ENCODE measurements around the gene MMP12.
"Not testable (repeated sequence)": the region's sequence is repeated elsewhere in the genome, so short reads cannot be mapped to it uniquely, and the experiment has no call there.

MMP12 gene

GRCh38 chr11:102874852-102875251 lies at the start of gene MMP12:
TSS of gene MMP12 (minus strand) at chr11:102874982. CDS start at chr11:102874937, 45 bp downstream.
- no peak for DNase-seq (ENCODE audit: low spot score)

GRCh38 chr11:102921587-102922220 lies 46.9 kb upstream of the MMP12 start:
- DNase-seq (ENCODE audit: low spot score), result no peak

DNA sequence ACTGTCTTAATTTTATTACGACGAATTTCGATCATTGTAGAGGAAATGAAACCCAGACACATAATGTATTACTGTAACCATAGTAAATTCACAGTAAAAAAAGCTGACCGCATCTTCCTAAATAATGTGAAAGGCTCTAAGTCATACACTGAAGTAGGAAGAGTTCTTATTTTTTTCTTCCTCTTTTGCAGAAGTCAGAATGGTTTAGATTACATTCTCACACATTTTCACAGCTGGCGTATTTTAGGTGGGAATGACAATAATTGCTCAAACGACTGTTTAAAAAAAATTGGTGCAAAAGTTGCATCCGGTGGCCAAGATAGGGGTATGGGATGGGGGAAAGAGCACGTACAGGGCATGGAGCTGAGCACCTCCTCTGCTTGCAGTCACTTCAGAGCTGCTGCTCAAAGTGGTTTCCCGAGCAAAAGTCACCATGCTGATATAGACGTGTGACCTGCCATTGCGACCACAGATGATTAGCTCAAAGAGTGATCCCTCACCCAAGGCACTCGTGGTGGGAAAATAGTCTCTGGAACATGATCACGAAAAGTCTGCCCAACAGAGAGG lies 45.4 kb upstream of the MMP12 start:
- no peak for DNase-seq (ENCODE audit: low spot score)

GRCh38 chr11:102915044-102915375 lies 40.2 kb upstream of the MMP12 start:
- no peak for DNase-seq (ENCODE audit: low spot score)

DNA sequence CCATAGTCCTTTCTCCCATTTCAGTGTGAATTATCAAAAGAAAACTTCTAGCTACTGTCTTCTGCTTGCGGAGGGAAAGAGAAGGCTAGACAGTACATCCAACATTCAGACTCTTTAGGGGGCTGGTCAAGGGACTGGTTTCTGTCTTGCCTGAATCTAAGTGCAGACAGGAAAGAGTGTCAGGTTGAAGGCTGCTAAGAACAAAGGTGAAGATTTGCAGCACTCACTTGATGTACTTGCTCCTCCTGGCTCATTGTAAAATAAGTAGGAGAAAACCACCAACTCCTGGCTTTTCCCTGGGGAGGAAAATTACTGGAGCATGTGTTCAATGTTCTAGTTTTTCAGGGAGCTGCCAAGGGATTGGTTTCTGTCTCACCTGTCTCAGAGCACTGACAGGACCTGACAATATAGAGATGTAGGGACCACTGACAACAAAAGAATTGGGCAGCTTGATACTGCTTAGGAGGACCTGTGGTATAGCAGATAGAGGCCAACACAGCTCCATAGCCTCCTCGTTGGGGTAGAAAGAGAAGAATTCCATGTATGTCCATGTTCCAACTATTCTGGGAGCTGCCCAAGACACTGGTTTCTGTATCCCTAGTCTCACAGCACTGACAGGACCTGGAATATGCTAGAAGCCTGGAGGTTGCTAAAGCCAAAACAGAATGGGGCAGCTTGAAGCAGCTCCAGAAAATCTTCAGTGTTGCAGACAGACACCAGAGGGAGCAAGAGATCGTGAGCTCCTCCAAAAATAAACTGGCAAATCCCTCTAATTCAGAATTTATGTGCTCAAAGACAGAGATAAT lies 39.7 kb upstream of the MMP12 start:
- peak; percentile 73 for DNase-seq (ENCODE audit: low spot score)

- DNase-seq (ENCODE audit: low spot score), result no peak
Observed at GRCh38 chr11:102912482-102912830, 37.7 kb upstream of the MMP12 start.

GRCh38 chr11:102911758-102912481 lies 37.1 kb upstream of the MMP12 start:
- DNase-seq (ENCODE audit: low spot score), result no peak

DNA sequence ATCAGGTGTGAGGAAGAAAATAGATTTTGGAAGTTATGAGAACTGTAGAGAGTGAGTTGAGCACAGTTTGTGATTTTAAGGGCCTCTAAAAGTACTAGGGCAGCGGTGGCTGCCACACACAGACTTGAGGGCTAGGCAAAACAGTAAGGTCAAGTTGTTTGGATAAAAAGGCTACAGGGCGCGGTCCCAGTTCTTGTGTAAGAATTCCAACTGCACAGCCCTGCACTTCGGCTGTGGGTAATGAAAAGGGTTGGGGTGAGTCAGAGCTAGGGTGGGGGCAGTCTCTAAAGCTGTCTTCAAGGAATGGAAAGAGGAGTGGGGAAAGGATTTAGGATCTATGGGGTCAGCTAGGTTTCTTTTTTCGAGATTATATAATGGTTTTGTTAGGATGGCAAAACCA lies 31.1 kb upstream of the MMP12 start:
- not testable (repeated sequence) for DNase-seq (ENCODE audit: low spot score)

- not testable (repeated sequence) for DNase-seq (ENCODE audit: low spot score)
Observed at GRCh38 chr11:102903895-102904294, 29.1 kb upstream of the MMP12 start.

- no peak for DNase-seq (ENCODE audit: low spot score)
Observed at GRCh38 chr11:102900346-102900745, 25.6 kb upstream of the MMP12 start.

GRCh38 chr11:102891736-102892135 lies 17.0 kb upstream of the MMP12 start:
- peak; percentile 65 for DNase-seq (ENCODE audit: low spot score)

DNA sequence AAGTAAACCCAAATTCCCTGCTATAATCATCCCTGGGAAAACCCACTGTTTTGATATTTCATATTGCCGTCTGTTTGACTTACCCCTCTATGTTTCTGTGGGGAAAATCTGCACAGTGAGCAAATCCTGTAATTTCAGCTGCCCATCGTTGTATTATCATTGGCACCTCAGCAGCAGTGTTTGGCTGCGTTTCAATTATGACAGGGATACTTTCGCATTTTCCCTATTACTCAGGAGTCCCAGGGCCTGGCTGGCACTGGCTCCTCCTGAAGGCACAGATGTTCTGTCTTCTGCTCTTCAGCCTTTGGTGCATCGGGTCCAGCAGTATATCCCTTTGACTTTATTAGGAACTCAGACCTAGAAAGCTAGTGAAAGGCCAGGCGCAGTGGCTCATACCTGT lies 12.2 kb upstream of the MMP12 start:
- peak; percentile 32 for DNase-seq (ENCODE audit: low spot score)

- no peak for DNase-seq (ENCODE audit: low spot score)
Observed at GRCh38 chr11:102883141-102883540, 8.4 kb upstream of the MMP12 start.

- peak; percentile 61 for DNase-seq (ENCODE audit: low spot score)
Observed at GRCh38 chr11:102882389-102883024, 7.7 kb upstream of the MMP12 start.

DNA sequence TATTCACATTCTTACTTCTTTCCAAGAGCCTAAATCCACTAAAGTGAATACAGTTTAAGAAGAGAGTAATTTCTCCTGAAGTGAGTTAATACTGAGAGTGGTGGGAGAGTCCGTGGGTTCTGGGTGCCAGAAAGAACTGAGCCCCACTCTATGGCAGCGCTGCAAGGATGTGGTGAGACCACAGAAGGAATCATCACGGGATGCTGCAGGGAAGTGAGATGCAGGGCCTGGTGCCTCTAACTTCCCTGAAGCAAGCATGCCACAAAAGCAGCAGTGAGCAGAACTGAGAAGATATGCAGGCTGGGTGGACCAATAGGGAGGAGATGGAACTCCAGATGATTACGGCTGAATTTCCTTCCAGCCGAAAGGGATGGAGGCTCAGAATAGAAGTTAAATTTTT lies 5.0 kb upstream of the MMP12 start:
- DNase-seq (ENCODE audit: low spot score), result no peak

GRCh38 chr11:102878595-102878994 lies 3.8 kb upstream of the MMP12 start:
- no peak for DNase-seq (ENCODE audit: low spot score)

GRCh38 chr11:102869354-102869964 lies 5.3 kb downstream of the MMP12 start:
- DNase-seq (ENCODE audit: low spot score), result not testable (repeated sequence)

GRCh38 chr11:102868339-102868738 lies 6.4 kb downstream of the MMP12 start:
- DNase-seq (ENCODE audit: low spot score), result peak; percentile 28

- no peak for DNase-seq (ENCODE audit: low spot score)
Observed at GRCh38 chr11:102864724-102865123, 10.1 kb downstream of the MMP12 start.

DNA sequence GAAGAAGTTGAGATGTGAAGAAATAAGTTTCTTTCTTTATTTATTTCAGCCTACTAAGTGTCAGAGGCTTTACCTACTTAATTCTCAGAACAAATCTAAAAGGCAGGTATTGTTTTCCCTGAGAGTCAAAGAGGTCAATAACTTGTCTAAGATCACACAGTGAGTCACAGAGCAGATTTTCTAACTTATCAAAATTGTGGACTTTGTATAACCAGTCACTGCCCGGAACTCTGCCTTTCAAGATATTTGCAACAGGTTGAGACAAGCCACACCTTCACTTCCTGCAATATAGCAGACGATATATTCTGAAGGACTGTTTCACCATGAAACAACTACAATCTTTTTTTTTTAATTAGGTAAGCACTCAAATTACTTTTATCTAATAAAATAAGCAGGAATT lies 20.8 kb downstream of the MMP12 start:
- DNase-seq (ENCODE audit: low spot score), result no peak

DNA sequence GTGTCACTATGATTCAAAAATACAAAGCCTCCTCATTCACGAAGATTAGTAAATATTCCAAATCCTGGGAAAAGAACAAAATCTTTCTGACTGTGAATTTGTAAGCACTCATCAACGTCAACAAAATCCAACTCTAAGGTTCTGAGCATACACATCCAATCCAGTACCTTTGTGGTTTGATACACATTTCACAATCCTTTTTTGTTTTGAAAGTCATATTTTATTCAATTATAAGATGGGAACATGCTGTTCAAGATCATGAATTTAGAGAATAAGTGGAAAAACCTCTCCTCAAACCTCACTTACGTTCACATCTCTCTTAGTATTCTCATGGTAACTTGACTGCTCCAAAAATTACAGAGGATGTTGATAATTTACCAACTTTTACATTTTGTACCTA lies 21.7 kb downstream of the MMP12 start:
- DNase-seq (ENCODE audit: low spot score), result no peak
